ENCODE measurements around the gene HPCAL4. TPM values are rescaled to one million over a fixed set of nuclear protein-coding genes. Genes with fewer than 3 reads are reported as not detected.

The HPCAL4 gene
- total RNA-seq (1 to 10 TPM; 1.3 to 9.4 (median 3.1) TPM), polyA plus RNA-seq (1 to 10 TPM in 2 of 3 donors, under 1 TPM in 1; 0.29 to 3.2 (median 1.3) TPM)
- long read RNA-seq, donor 1: 0 reads
- long read RNA-seq, donor 2, full-length matches to known transcripts: 9 of 12 reads
- long read RNA-seq, donor 2, partial matches to known transcripts: 0 of 12 reads
- long read RNA-seq, donor 2, other reads (novel, unspliced or antisense): 3 of 12 reads

- Histone ChIP-seq H3K4me1 (peaks cover 34% of the 10 kb centered on the region), H3K27ac (no peak within 1 kb of the TSS), H3K36me3 (ENCODE audit: insufficient read depth in 1 of 2, low read depth in 1 of 2) (no peaks in the 10 kb centered on the region), H3K27me3 (ENCODE audit: insufficient read depth in 3 of 3, low read length in 2 of 3) (peaks cover 0 to 5% (median 0%) of the 10 kb centered on the region in 3 donors), H3K4me3 (peak within 1 kb of the TSS; percentile 53), H3K9me3 (no peaks in the 10 kb centered on the region)
- no peak for TF ChIP-seq CTCF (IDR thresholded peaks at IDR 0.05)
- intact Hi-C loops (cut with DNase I): loop anchor here in 1 of 2 donors (2.0 kb wide), 1 partner anchor 19 kb away; the partner anchor contains the start of gene NT5C1A
- ATAC-seq: peak; percentile 82 to 84 (median 84)
- peak; percentile 90 to 94 for DNase-seq
- 1 to 3% (median 2%) methylated on average over 31 to 47 of the region's 47 CpGs for whole genome bisulfite sequencing, 3 donors
Measured at GRCh38 chr1:39691383-39692151, at the start of gene HPCAL4. TSS of gene HPCAL4 (minus strand) at chr1:39691433. CDS start at chr1:39684603, 6,830 bp downstream.

GRCh38 chr1:39738622-39739366 lies 47.6 kb upstream of the HPCAL4 start, which contains the start of gene PPIE:
TSS of gene PPIE (plus strand) at chr1:39738882. CDS start at chr1:39738901, 19 bp downstream.
- Histone ChIP-seq H3K4me1 (peaks cover 14% of the 10 kb centered on the region), H3K4me3 (peak within 1 kb of the TSS; percentile 97), H3K27ac (peak within 1 kb of the TSS; percentile 87), H3K36me3 (ENCODE audit: insufficient read depth in 1 of 2, low read depth in 1 of 2) (peaks cover 6 to 41% of the 10 kb centered on the region in 2 donors), H3K9me3 (no peaks in the 10 kb centered on the region), H3K27me3 (ENCODE audit: insufficient read depth in 3 of 3, low read length in 2 of 3) (no peaks in the 10 kb centered on the region)
- intact Hi-C loops (cut with DNase I): no loop called here
- peak; percentile 98 to 99 (median 98) for ATAC-seq
- DNase-seq: peak; percentile 97
- no peak for TF ChIP-seq CTCF (IDR thresholded peaks at IDR 0.05)
- 0 to 1% (median 1%) methylated on average over 52 of the region's 52 CpGs for WGBS, 3 donors

GRCh38 chr1:39737546-39738169 lies 46.4 kb upstream of the HPCAL4 start:
- Histone ChIP-seq H3K27ac (no peak overlapping the region), H3K4me3 (no peak overlapping the region), H3K27me3 (ENCODE audit: insufficient read depth in 3 of 3, low read length in 2 of 3) (no peaks in the 10 kb centered on the region), H3K9me3 (no peaks in the 10 kb centered on the region), H3K4me1 (peaks cover 22% of the 10 kb centered on the region), H3K36me3 (ENCODE audit: insufficient read depth in 1 of 2, low read depth in 1 of 2) (peaks cover 0 to 29% of the 10 kb centered on the region in 2 donors)
- intact Hi-C loops (cut with DNase I): no loop called here
- no peak for TF ChIP-seq CTCF (IDR thresholded peaks at IDR 0.05)
- ATAC-seq (no peak), DNase-seq (no peak)
- WGBS, 3 donors: 82 to 86% (median 84%) methylated on average over 9 of the region's 9 CpGs

GRCh38 chr1:39735731-39736130 lies 44.5 kb upstream of the HPCAL4 start:
- ATAC-seq: no peak
- peaks cover 22% of the 10 kb centered on the region for H3K4me1 ChIP-seq
- H3K27ac ChIP-seq: no peak overlapping the region
- no peak overlapping the region for H3K4me3 ChIP-seq
- peaks cover 0 to 10% of the 10 kb centered on the region in 2 donors for H3K36me3 ChIP-seq (ENCODE audit: insufficient read depth in 1 of 2, low read depth in 1 of 2)
- intact Hi-C loops (cut with DNase I): no loop called here
- H3K9me3 ChIP-seq: no peaks in the 10 kb centered on the region
- H3K27me3 ChIP-seq (ENCODE audit: insufficient read depth in 3 of 3, low read length in 2 of 3): no peaks in the 10 kb centered on the region
- TF ChIP-seq CTCF (IDR thresholded peaks at IDR 0.05): no peak
- DNase-seq: no peak
- WGBS, 3 donors: 77 to 83% (median 80%) methylated on average over 3 of the region's 3 CpGs
